HG03135 (cell line): ENCODE results near the gene TNNC1.

ENCODE experiments used
- ATAC-seq: cut with Tn5 transposase; IDR thresholded peaks from one replicate; pipeline ENCODE4 v1.9.1; 2021; ENCODE audit warnings: mild to moderate bottlenecking, moderate library complexity; ENCODE audit not compliant: unreplicated experiment

Gene TNNC1

DNA sequence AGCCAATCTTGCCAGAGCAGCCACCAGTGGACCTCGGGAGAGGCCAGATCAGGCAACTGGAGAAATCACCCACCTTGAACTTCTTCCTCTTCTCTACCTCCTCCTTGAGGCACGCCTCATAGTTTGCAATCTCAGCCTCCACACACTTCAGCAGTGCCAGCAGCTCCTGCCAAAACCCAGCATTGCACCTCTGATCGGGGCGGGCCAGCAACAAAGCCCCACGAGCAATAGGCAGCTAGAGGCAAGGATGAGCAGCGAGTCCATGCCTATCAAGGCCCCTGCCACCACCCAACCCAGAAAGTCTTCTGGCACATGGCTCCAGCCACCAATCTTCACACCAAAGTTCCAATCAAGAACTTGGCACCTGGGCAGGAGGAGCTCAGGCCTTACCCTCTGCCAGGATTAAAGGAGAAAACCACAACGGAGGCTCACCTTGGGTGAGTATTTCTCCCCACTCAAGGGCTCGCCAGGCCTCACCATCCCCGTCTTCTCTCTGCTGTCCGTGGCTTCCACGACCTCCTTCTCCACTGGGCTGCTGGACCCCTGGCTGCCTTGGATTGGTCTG lies 51.1 kb downstream of the TNNC1 start:
- no peak for ATAC-seq

GRCh38 chr3:52402101-52402521 lies 51.7 kb downstream of the TNNC1 start:
- ATAC-seq, result no peak

DNA sequence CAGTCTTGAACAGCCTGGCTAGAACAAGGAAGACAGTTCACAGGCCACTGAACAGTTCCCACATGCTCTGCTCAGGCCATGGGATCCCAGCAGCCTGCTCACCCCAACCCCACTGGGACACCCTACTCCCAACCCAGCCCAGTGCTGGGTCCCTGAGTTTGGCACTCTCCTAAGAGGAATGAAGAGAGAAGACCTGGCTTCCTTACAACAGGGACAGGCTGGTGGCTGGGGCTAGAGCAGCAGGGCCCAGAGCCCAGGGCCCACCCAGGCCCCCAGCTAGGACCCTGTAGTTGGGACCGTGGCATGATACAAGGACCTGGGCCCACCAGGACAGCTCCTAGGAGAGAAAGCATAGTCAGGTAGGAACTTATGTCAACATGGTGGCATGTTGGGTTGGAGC lies 52.3 kb downstream of the TNNC1 start:
- no peak for ATAC-seq
